NCI-H187 (cell line): ENCODE data around the gene SPRR3.
"Not testable (repeated sequence)": the region's sequence is repeated elsewhere in the genome, so short reads cannot be mapped to it uniquely, and the experiment has no call there.

Experiments used
- DNase-seq, 2 experiments: peaks; one replicate each; lab custom pipeline; 2025; lab: John Stamatoyannopoulos, UW

SPRR3 gene

GRCh38 chr1:152983743-152984142 is 17.8 kb upstream of the SPRR3 start, which contains the start of gene SPRR1A:
TSS of gene SPRR1A (plus strand) at chr1:152984081. CDS start at chr1:152985231, 1,150 bp downstream.
- DNase-seq = no peak

GRCh38 chr1:152986578-152986977 is 15.0 kb upstream of the SPRR3 start:
- no peak for DNase-seq

GRCh38 chr1:152993186-152993585 is 8.4 kb upstream of the SPRR3 start:
- no peak for DNase-seq

- no peak for DNase-seq
Observed at GRCh38 chr1:152995842-152996241, 5.7 kb upstream of the SPRR3 start.

GRCh38 chr1:152996633-152997400 is 4.7 kb upstream of the SPRR3 start:
- no peak for DNase-seq

- DNase-seq = no peak
Observed at GRCh38 chr1:152997901-152998300, 3.6 kb upstream of the SPRR3 start.

GRCh38 chr1:152998476-152998875 is 3.1 kb upstream of the SPRR3 start:
- DNase-seq = no peak

GRCh38 chr1:152999818-153000217 is 1.7 kb upstream of the SPRR3 start:
- DNase-seq = no peak

GRCh38 chr1:153000294-153000693 is 1.3 kb upstream of the SPRR3 start:
- DNase-seq = no peak

GRCh38 chr1:153011235-153011758 is 9.7 kb downstream of the SPRR3 start:
- DNase-seq = not testable (repeated sequence)

- DNase-seq = not testable (repeated sequence)
Observed at GRCh38 chr1:153021829-153022228, 20.3 kb downstream of the SPRR3 start.

- DNase-seq = not testable (repeated sequence)
Observed at GRCh38 chr1:153022340-153022739, 20.8 kb downstream of the SPRR3 start.

- no peak for DNase-seq
Observed at GRCh38 chr1:153023109-153023508, 21.6 kb downstream of the SPRR3 start.

GRCh38 chr1:153024413-153024812 is 22.9 kb downstream of the SPRR3 start:
- DNase-seq = no peak

- DNase-seq = no peak
Observed at GRCh38 chr1:153025797-153026196, 24.2 kb downstream of the SPRR3 start.

- no peak for DNase-seq
Observed at GRCh38 chr1:153028766-153029165, 27.2 kb downstream of the SPRR3 start.

GRCh38 chr1:153030895-153031294 is 29.3 kb downstream of the SPRR3 start, which contains the start of gene SPRR1B:
TSS of gene SPRR1B (plus strand) at chr1:153031203. CDS start at chr1:153032346, 1,143 bp downstream.
- DNase-seq = no peak

GRCh38 chr1:153032073-153032472 is 30.5 kb downstream of the SPRR3 start:
- no peak for DNase-seq

GRCh38 chr1:153032677-153033308 is 31.2 kb downstream of the SPRR3 start:
- DNase-seq = no peak

GRCh38 chr1:153035211-153035610 is 33.7 kb downstream of the SPRR3 start:
- no peak for DNase-seq

- DNase-seq = no peak
Observed at GRCh38 chr1:153040950-153041631, 39.5 kb downstream of the SPRR3 start, which contains the start of gene SPRR2D. TSS of gene SPRR2D (minus strand) at chr1:153041120. CDS start at chr1:153040346, 774 bp downstream.

- DNase-seq = no peak
Observed at GRCh38 chr1:153049211-153049610, 47.7 kb downstream of the SPRR3 start.
